Osteoblast (primary cell): ENCODE data around the gene TTC28. TPM values are rescaled to one million over a fixed set of nuclear protein-coding genes. Genes with fewer than 3 reads are reported as not detected.
"Not testable (repeated sequence)": the region's sequence is repeated elsewhere in the genome, so short reads cannot be mapped to it uniquely, and the experiment has no call there.

ENCODE experiments used
- DNase-seq: peaks from one replicate; pipeline ENCODE4 v3.0.0; 2011; ENCODE audit warnings: low spot score, mixed read lengths; ENCODE audit not compliant: insufficient read length; ENCODE audit errors: missing footprints
- H2AFZ ChIP-seq: 2 replicates; pipeline ENCODE4 v1.6.0; 2011; ENCODE audit warnings: mild to moderate bottlenecking, low read length
- H3K27ac ChIP-seq: 2 replicates; pipeline ENCODE4 v1.5.1; 2011; ENCODE audit warnings: mild to moderate bottlenecking, low read depth, low read length, moderate library complexity
- H3K27me3 ChIP-seq: 2 replicates; pipeline ENCODE4 v1.6.0; 2012; ENCODE audit warnings: mild to moderate bottlenecking, control low read depth, inconsistent platforms, low read length, moderate library complexity; ENCODE audit not compliant: insufficient read depth
- H3K36me3 ChIP-seq: 2 replicates; pipeline ENCODE4 v1.5.1; 2011; ENCODE audit warnings: mild to moderate bottlenecking, low read length, control low read depth, moderate library complexity; ENCODE audit not compliant: insufficient read depth
- H3K4me1 ChIP-seq: 2 replicates; pipeline ENCODE4 v1.5.1; 2011; ENCODE audit warnings: mild to moderate bottlenecking, low read length, control low read depth, moderate library complexity; ENCODE audit not compliant: insufficient read depth
- H3K4me2 ChIP-seq: 2 replicates; pipeline ENCODE4 v1.6.0; 2011; ENCODE audit warnings: mild to moderate bottlenecking, low read length; ENCODE audit not compliant: insufficient read depth
- H3K4me3 ChIP-seq: fragments of 200-600 bp; sonication (generic); 3 replicates; pipeline ENCODE4 v1.5.1; 2012; ENCODE audit warnings: mild to moderate bottlenecking, low read length, inconsistent platforms; ENCODE audit not compliant: insufficient read depth
- H3K79me2 ChIP-seq: 2 replicates; pipeline ENCODE4 v1.6.0; 2012; ENCODE audit warnings: mild to moderate bottlenecking, low read length, control low read depth, inconsistent platforms; ENCODE audit not compliant: insufficient read depth
- H3K9me3 ChIP-seq: 2 replicates; pipeline ENCODE4 v1.5.1; 2011; ENCODE audit warnings: low read depth, low read length, control low read depth
- H4K20me1 ChIP-seq: 2 replicates; pipeline ENCODE4 v1.6.0; 2012; ENCODE audit warnings: mild to moderate bottlenecking, low read length, control low read depth; ENCODE audit not compliant: insufficient read depth
- CTCF ChIP-seq: IDR thresholded peaks from 2 replicates; pipeline ENCODE4 v1.5.1; 2011; ENCODE audit warnings: mild to moderate bottlenecking, low read depth, low read length, moderate library complexity; ENCODE audit errors: extremely low read depth
- total RNA-seq: library from RNA; depleted of rRNA; stranded (reverse); fragments of >200 nt; gene quantifications from 2 replicates; pipeline ENCODE4 v1.2.3, GENCODE V29; 2012

The TTC28 gene
- total RNA-seq, 1 donor = 48.1 TPM

GRCh38 chr22:28093711-28094110, 585.9 kb downstream of the TTC28 start:
- no peak overlapping the region for H3K27ac ChIP-seq
- no peaks in the 10 kb centered on the region for H3K9me3 ChIP-seq
- no peak overlapping the region for H3K4me2 ChIP-seq
- H2AFZ ChIP-seq = no peak overlapping the region
- H3K4me3 ChIP-seq = no peak overlapping the region
- TF ChIP-seq CTCF = no peak
- H3K36me3 ChIP-seq = no peaks in the 10 kb centered on the region
- no peaks in the 10 kb centered on the region for H3K27me3 ChIP-seq
- no peaks in the 10 kb centered on the region for H4K20me1 ChIP-seq
- H3K4me1 ChIP-seq = no peaks in the 10 kb centered on the region
- no peaks in the 10 kb centered on the region for H3K79me2 ChIP-seq
- no peak for DNase-seq

DNA sequence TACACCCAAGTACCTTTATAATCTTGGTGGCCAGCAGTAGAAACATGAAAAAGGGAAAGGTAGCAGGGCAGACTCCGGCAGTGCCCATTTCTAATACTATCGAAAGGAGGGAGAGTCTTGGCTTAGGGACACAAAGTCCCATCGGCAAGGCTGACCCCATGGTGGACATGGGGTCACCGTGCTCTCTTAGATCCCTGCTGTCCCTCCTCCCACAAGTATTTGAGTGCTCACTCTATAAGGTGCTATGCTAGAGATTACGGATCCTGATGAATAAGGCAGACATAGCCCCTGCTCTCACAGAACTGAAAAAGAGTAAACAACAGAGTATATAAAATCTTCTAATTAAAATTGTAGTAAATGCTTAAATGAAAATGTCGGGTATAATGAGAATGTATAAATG, 588.2 kb downstream of the TTC28 start:
- DNase-seq = no peak
- no peaks in the 10 kb centered on the region for H3K79me2 ChIP-seq
- TF ChIP-seq CTCF = no peak
- no peaks in the 10 kb centered on the region for H3K4me1 ChIP-seq
- no peak overlapping the region for H3K27ac ChIP-seq
- H2AFZ ChIP-seq = no peak overlapping the region
- no peaks in the 10 kb centered on the region for H3K27me3 ChIP-seq
- H3K4me3 ChIP-seq = no peak overlapping the region
- H3K36me3 ChIP-seq = no peaks in the 10 kb centered on the region
- no peaks in the 10 kb centered on the region for H3K9me3 ChIP-seq
- no peaks in the 10 kb centered on the region for H4K20me1 ChIP-seq
- no peak overlapping the region for H3K4me2 ChIP-seq

DNA sequence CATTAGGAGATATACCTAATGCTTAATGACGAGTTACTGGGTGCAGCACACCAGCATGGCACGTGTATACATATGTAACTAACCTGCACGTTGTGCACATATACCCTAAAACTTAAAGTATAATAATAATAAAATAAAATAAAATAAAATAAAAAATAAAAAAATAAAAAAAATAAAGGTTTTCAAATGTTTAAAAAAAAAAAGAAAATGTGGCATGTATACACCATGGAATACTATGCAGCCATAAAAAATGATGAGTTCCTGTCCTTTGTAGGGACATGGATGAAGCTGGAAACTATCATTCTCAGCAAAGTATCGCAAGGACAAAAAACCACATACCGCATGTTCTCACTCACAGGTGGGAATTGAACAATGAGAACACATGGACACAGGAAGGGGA, 590.1 kb downstream of the TTC28 start:
- not testable (repeated sequence) for H3K79me2 ChIP-seq, H4K20me1 ChIP-seq, H3K4me1 ChIP-seq, H2AFZ ChIP-seq, H3K27ac ChIP-seq, H3K27me3 ChIP-seq, DNase-seq, H3K4me2 ChIP-seq, H3K4me3 ChIP-seq, H3K36me3 ChIP-seq, H3K9me3 ChIP-seq

DNA sequence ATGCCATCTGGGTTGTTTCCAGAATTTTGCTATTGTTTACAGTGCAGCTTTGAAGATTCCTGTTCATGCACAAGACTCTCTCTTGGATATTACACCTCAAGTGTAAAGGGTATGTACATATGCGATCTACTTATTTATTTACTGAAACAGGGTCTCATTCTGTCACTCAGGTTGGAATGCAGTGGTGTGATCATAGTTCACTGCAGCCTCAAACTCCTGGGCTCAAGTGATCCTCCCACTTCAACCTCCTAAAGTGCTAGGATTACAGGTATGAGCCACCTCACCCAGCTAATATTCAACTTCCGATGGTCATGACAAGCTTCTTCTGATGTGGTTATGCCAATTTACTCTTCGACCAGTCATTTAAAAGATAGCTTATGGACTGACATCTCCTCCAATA, 602.5 kb downstream of the TTC28 start:
- Histone ChIP-seq H3K4me3 (no peak overlapping the region), H3K27ac (no peak overlapping the region), H2AFZ (no peak overlapping the region), H3K36me3 (no peaks in the 10 kb centered on the region), H3K79me2 (no peaks in the 10 kb centered on the region), H4K20me1 (no peaks in the 10 kb centered on the region), H3K4me1 (peaks cover 7% of the 10 kb centered on the region), H3K27me3 (no peaks in the 10 kb centered on the region), H3K9me3 (no peaks in the 10 kb centered on the region), H3K4me2 (no peak overlapping the region)
- TF ChIP-seq CTCF = no peak
- no peak for DNase-seq
